GM12892 (cell line): ENCODE results near the gene ROMO1.

Experiments used
- POLR2A ChIP-seq: IDR thresholded peaks from 2 replicates; pipeline ENCODE4 v1.6.1; 2011; ENCODE audit warnings: low read depth, low read length, control low read depth
- TAF1 ChIP-seq: IDR thresholded peaks from 2 replicates; pipeline ENCODE4 v1.6.1; 2011; ENCODE audit warnings: low read depth, mild to moderate bottlenecking, control low read depth, low read length, borderline replicate concordance

DNA sequence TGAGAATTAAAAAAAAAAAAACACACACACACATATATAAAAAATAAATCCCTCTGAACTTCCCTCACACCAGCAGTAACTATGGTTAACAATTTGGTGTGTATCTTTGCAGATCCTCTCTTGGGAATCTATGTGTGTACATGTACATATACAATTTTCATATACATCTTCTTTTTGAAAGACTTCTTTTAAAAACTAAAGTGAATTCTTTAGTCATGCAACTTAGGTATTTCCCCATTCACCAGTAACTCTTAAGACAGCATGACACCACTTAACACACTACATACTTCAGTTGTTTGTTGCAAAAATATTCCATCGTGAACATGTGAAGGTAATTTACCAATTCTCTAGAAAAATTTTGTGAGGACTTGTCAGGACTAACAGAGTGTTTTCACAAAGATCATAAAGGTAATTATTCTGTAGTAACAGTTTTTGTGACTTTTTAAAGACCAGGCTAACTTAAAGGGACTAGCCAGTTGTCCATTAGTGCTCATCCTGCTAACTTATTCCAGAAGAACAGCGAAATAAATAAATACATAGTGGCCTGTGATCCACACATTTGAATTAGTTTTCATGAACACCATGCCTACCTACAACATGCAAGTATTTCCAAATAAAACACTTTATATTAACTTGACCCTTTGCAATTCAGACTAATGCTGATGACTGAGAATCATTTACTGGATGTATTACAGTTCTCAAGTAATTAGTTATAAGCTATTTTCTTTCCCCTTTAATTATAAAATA, 30.8 kb downstream of the ROMO1 start:
- TF ChIP-seq POLR2A (no peak), TAF1 (no peak)
